Measurements from ENCODE around the gene ZBED4. TPM values are rescaled to one million over a fixed set of nuclear protein-coding genes. Genes with fewer than 3 reads are reported as not detected.

The ZBED4 gene
- total and polyA plus RNA-seq, 2 of the 13 experiments (the other 11 are each of a cell fraction or from before 2014, with no cell fraction given): 5.4 to 9.6 TPM

DNA sequence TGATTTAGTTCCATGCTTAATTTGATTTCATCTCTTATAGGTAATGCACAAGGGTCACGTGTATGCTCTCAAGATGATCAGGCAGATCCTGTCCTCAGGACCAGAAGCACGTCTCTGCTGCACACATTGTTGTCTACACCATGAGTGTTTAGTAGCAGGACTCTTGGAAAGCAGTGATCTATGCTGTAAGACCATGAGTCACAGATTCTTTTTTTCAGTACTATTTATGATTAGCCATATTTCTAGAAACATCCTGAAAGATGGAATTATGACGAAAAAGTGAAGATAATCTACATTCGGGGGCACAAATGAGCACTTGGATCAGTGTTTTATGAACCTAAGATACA is 29.6 kb downstream of the ZBED4 start:
- H3K4me2 ChIP-seq (ENCODE audit: low read depth, low read length): no peak overlapping the region
- ChIA-PET POLR2A (no interaction called here), CTCF (ENCODE audit: low intra/inter-chr PET ratio, low total read pairs) (no interaction called here)
- no peak overlapping the region for H2AFZ ChIP-seq (ENCODE audit: low read length)
- no peak for ATAC-seq
- H3K4me3 ChIP-seq (replicated peaks in 1 of 3; ENCODE audit: insufficient read depth in 1 of 3, low read depth in 2 of 3, low read length in 3 of 3): no peak overlapping the region
- no peaks in the 10 kb centered on the region; the same call in 1 of the 2 replicates for H4K20me1 ChIP-seq (ENCODE audit: insufficient read depth, low read length)
- H3K9ac ChIP-seq (ENCODE audit: insufficient read depth, low read depth, low read length): no peak overlapping the region
- H3K79me2 ChIP-seq (ENCODE audit: insufficient read depth, low read length): peaks cover 35% of the 10 kb centered on the region
- no peak for DNase-seq (ENCODE audit: low spot score)
- H3K9me3 ChIP-seq (ENCODE audit: low read length): no peaks in the 10 kb centered on the region
- 96% methylated on average over 4 of the region's 4 CpGs for WGBS (ENCODE audit: low lambda C conversion rate)
- in situ Hi-C loops (cut with HindIII; ENCODE audit: extremely low pct_ligation_motif_present, low pct_unique_long_range_greater_than_20kb) (no loop called here), intact Hi-C loops (cut with micrococcal nuclease; ENCODE audit: unreplicated experiment) (no loop called here)
- FAIRE-seq: no peak
- H3K27ac ChIP-seq (ENCODE audit: extremely low read length, insufficient read depth, low read length): no peak overlapping the region
- no peak for TF ChIP-seq MATR3 (CRISPR knock-in tag; IDR thresholded peaks at IDR 0.05)
- no peak for TF ChIP-seq KLF11 (CRISPR knock-in tag; IDR thresholded peaks at IDR 0.05)
- TF ChIP-seq MIXL1 (CRISPR knock-in tag; IDR thresholded peaks at IDR 0.05): no peak
- no peak for TF ChIP-seq ZNF772 (CRISPR knock-in tag; IDR thresholded peaks at IDR 0.05)
- TF ChIP-seq, protein P1, sequence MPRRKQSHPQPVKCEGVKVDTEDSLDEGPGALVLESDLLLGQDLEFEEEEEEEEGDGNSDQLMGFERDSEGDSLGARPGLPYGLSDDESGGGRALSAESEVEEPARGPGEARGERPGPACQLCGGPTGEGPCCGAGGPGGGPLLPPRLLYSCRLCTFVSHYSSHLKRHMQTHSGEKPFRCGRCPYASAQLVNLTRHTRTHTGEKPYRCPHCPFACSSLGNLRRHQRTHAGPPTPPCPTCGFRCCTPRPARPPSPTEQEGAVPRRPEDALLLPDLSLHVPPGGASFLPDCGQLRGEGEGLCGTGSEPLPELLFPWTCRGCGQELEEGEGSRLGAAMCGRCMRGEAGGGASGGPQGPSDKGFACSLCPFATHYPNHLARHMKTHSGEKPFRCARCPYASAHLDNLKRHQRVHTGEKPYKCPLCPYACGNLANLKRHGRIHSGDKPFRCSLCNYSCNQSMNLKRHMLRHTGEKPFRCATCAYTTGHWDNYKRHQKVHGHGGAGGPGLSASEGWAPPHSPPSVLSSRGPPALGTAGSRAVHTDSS (CRISPR knock-in tag; conservative IDR thresholded peaks at IDR 0.05): no peak
- TF ChIP-seq, protein P2, sequence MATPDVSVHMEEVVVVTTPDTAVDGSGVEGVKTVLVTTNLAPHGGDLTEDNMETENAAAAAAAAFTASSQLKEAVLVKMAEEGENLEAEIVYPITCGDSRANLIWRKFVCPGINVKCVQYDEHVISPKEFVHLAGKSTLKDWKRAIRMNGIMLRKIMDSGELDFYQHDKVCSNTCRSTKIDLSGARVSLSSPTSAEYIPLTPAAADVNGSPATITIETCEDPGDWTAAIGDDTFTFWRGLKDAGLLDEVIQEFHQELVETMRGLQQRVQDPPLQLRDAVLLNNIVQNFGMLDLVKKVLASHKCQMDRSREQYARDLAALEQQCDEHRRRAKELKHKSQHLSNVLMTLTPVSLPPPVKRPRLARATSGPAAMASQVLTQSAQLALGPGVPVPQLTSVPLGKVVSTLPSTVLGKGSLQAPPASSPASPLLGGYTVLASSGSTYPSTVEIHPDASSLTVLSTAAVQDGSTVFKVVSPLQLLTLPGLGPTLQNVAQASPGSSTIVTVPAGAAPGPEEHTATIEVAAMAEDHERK (CRISPR knock-in tag; IDR thresholded peaks at IDR 0.05; ENCODE audit: low read depth): no peak
- TF ChIP-seq, protein P3, sequence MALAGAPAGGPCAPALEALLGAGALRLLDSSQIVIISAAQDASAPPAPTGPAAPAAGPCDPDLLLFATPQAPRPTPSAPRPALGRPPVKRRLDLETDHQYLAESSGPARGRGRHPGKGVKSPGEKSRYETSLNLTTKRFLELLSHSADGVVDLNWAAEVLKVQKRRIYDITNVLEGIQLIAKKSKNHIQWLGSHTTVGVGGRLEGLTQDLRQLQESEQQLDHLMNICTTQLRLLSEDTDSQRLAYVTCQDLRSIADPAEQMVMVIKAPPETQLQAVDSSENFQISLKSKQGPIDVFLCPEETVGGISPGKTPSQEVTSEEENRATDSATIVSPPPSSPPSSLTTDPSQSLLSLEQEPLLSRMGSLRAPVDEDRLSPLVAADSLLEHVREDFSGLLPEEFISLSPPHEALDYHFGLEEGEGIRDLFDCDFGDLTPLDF (CRISPR knock-in tag; IDR thresholded peaks at IDR 0.05): no peak
- TF ChIP-seq, protein P4, sequence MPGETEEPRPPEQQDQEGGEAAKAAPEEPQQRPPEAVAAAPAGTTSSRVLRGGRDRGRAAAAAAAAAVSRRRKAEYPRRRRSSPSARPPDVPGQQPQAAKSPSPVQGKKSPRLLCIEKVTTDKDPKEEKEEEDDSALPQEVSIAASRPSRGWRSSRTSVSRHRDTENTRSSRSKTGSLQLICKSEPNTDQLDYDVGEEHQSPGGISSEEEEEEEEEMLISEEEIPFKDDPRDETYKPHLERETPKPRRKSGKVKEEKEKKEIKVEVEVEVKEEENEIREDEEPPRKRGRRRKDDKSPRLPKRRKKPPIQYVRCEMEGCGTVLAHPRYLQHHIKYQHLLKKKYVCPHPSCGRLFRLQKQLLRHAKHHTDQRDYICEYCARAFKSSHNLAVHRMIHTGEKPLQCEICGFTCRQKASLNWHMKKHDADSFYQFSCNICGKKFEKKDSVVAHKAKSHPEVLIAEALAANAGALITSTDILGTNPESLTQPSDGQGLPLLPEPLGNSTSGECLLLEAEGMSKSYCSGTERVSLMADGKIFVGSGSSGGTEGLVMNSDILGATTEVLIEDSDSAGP (CRISPR knock-in tag; IDR thresholded peaks at IDR 0.05; ENCODE audit: borderline replicate concordance): no peak
- TF ChIP-seq AHR (CRISPR knock-in tag; IDR thresholded peaks at IDR 0.05): no peak
- TF ChIP-seq ZBTB7B (CRISPR knock-in tag; IDR thresholded peaks at IDR 0.05): no peak
- TF ChIP-seq GFI1 (CRISPR knock-in tag; IDR thresholded peaks at IDR 0.05; ENCODE audit: borderline replicate concordance): no peak
- H3K27me3 ChIP-seq (ENCODE audit: control insufficient read depth in 1 of 2, insufficient read depth in 2 of 2, low read length in 2 of 2): no peaks in the 10 kb centered on the region
- BruUV-seq (replicated peaks): no TSS peak
- H3K36me3 ChIP-seq (replicated peaks in 1 of 2; ENCODE audit: control insufficient read depth in 1 of 2, insufficient read depth in 2 of 2, low read length in 2 of 2): peaks cover 12 to 43% of the 10 kb centered on the region in 2 experiments; a peak in 4 of 5 replicates
- no peaks in the 10 kb centered on the region for H3K4me1 ChIP-seq (ENCODE audit: insufficient read depth, low read length)

All from HepG2 (cell line).